ENCODE data around the gene ELL2.

The ELL2 gene

DNA sequence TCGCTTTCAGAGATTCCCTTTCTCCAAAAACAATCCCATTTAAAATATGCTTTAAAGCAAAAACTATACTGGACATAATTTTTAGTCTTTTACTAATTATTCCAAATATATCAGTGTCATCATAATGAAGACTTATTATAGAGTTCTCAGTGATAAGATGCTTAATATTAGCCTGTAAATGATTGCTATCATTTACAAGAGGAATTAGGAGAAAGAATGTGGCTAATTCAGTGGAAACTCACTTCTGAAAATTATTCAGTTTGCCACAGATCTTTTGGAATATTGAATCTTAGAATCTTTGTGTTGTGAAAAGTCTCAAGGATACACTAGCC is 114.4 kb downstream of the ELL2 start:
- TF ChIP-seq, protein P1, sequence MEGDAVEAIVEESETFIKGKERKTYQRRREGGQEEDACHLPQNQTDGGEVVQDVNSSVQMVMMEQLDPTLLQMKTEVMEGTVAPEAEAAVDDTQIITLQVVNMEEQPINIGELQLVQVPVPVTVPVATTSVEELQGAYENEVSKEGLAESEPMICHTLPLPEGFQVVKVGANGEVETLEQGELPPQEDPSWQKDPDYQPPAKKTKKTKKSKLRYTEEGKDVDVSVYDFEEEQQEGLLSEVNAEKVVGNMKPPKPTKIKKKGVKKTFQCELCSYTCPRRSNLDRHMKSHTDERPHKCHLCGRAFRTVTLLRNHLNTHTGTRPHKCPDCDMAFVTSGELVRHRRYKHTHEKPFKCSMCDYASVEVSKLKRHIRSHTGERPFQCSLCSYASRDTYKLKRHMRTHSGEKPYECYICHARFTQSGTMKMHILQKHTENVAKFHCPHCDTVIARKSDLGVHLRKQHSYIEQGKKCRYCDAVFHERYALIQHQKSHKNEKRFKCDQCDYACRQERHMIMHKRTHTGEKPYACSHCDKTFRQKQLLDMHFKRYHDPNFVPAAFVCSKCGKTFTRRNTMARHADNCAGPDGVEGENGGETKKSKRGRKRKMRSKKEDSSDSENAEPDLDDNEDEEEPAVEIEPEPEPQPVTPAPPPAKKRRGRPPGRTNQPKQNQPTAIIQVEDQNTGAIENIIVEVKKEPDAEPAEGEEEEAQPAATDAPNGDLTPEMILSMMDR (IDR thresholded peaks at IDR 0.05; ENCODE audit: control insufficient read depth, insufficient read depth, low read depth, low read length, missing control alignments), result no peak
- no peak for DNase-seq (ENCODE audit: low read depth)
- H3K4me3 ChIP-seq (ENCODE audit: control insufficient read depth, low read depth, low read length), result no peak overlapping the region

DNA sequence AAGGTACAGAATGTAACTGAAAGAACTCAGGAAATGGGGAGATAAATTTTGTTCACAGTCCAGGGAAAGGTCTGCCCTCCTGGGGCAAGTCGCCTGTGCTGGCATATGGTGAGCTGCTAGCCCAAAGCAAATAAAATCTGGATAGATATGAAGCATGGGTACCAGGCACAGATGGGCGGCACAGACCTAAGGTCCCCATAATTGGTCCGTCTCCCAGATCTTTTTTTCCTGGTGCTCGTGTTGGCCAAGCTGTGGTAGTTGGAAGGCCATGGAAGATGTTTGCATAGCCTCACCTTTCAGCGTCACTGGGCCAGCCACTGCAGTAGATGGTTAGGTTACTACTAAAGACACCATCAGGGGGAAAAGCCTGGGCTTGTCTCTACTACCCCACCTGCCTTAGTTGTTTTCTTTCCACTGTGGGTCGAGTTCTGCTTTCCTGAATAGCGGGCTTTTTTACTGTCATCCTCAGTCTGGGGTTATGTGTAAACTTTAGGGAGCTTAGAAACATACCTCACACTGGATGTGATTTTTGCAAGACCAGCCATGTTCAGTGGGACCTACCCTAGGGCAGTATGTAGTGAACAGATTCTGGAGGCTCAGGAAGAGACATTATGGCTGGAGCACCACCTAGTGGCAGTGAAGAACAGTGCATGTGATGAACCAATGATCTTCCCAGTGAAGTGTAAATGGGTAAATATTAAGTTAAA is 114.9 kb downstream of the ELL2 start:
- no peak overlapping the region for H3K4me3 ChIP-seq (ENCODE audit: control insufficient read depth, low read depth, low read length)
- no peak for DNase-seq (ENCODE audit: low read depth)
- TF ChIP-seq, protein P1 (IDR thresholded peaks at IDR 0.05; ENCODE audit: control insufficient read depth, insufficient read depth, low read depth, low read length, missing control alignments), result peak; percentile 90

DNA sequence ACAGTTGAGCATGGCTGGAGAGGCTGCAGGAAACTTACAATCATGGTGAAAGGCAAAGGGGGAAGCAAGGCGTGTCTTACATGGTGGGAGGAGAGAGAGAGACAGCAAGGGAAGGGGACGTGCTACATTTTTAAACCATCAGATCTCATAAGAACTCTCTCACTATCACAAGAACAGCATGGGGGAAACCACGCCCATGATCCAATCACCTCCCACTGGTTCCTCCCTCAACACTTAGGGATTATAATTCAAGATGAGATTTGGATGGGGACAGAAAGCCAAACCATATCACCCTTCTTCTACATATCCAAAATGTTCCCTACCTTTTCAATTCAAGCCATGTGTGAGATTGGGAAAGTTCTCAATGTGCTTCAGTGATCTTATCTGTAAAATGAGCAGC is 116.3 kb downstream of the ELL2 start:
- no peak overlapping the region for H3K4me3 ChIP-seq (ENCODE audit: control insufficient read depth, low read depth, low read length)
- no peak for DNase-seq (ENCODE audit: low read depth)
- TF ChIP-seq, protein P1 (IDR thresholded peaks at IDR 0.05; ENCODE audit: control insufficient read depth, insufficient read depth, low read depth, low read length, missing control alignments), result no peak

DNA sequence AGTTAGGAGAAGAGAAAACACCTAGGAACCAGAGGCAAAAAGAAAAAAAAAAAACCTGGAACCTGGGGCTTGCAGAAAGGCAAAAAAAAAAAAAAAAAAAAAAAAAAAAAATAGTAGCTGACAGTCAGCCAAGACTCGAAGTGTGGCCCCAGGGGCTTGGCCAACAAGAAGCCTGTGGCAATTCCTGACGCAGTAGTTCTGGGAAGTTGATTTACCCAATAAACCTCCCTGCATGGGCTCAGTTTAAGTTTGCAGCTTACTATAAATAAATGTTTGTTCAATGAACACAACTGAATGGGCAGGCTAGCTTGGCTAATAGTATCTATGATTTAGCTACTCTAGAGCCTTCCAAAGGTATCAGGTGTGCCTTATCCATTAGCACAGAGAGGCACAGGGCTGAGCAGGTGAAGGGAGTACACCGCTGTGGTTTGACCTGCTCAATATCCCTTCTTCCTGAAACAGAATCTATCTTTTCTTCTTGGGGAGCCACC is 117.9 kb downstream of the ELL2 start:
- no peak overlapping the region for H3K4me3 ChIP-seq (ENCODE audit: control insufficient read depth, low read depth, low read length)
- peak; percentile 69 for DNase-seq (ENCODE audit: low read depth)
- TF ChIP-seq, protein P1 (IDR thresholded peaks at IDR 0.05; ENCODE audit: control insufficient read depth, insufficient read depth, low read depth, low read length, missing control alignments), result no peak

DNA sequence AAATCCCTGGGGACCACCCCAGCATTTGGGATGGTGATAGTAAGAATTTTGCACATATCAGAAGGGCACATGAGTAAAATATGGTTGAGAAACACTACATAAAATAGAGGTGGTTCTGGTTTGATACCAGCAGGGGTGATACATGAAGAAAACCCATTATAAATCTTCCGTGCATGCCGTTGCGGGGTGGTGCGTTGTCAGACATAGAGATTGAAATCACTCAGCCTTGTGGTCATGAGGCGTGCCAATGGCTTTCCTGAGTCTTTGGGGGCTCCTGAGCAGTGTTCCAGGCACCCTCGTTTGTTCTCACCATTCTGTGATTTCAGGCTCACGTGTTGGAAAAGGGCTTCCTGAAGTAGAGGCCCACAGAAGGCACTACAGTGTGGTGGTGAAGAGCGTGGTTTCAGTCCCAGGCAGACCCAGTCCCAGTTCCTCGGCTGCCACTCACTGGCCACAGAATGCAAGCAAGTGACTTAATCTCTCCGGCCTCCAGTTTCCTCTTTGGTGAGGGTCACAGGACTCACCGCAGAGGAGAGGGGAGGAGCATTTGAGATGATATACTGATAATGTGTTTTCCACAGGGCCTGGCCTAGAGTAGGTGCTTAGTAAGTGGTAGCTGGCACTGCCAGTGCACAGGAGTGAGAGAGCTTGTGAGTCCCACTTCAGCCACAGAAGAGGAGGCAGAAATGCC is 118.7 kb downstream of the ELL2 start:
- no peak overlapping the region for H3K4me3 ChIP-seq (ENCODE audit: control insufficient read depth, low read depth, low read length)
- no peak for DNase-seq (ENCODE audit: low read depth)
- TF ChIP-seq, protein P1 (IDR thresholded peaks at IDR 0.05; ENCODE audit: control insufficient read depth, insufficient read depth, low read depth, low read length, missing control alignments), result peak; percentile 3

DNA sequence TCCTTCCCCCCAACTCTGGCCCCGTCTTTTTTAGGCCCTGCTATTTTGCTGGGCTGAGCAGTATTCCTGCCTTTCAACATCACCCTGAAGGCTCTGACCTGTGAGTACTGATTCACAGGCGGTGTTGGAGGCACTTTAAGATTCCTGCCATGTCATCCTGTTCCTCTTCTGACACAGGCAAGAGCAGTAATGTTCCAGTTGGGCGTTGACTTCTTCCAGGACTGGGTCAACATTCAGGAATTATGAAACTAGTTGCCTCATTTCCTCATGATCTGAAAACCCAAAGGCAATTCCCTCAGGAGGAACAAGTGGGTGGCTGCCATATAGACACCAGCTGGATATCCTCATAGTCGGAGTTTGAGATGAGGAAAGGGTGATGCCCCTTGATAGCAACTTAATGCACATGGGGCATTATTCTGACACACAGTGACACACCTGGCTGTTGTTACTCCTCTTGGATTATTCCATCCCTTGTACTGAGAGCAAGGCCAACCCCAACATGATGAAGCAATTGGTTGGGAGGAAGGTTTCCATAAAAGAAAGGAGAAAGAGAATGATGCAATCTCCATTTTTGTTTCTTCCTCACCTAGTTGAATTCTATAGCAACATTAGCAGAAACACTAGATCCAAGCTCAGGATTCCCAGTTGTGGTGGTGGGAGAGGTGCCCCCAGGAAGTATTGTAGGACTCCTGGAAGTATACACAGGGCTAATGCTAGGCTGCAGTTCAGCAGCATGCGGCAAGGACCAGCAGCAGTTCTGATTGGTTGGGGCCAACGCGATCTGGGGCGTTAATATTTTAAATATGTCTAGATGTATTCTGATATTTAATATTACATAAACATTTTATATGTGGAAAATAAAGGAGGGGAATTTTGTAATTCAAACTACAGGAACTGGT is 119.5 kb downstream of the ELL2 start:
- TF ChIP-seq, protein P1 (IDR thresholded peaks at IDR 0.05; ENCODE audit: control insufficient read depth, insufficient read depth, low read depth, low read length, missing control alignments), result no peak
- DNase-seq (ENCODE audit: low read depth), result peak; percentile 80
- H3K4me3 ChIP-seq (ENCODE audit: control insufficient read depth, low read depth, low read length), result no peak overlapping the region

Data from AG09309 (cell line).